Upper lobe of left lung (tissue), 6 donors: Measurements from ENCODE around the gene MAP2K4. TPM values are rescaled to one million over a fixed set of nuclear protein-coding genes. Genes with fewer than 3 reads are reported as not detected.

ENCODE experiments used
- ATAC-seq, 2 donors: fragments of 200-7000 bp; cut with Tn5 transposase; one replicate each; pipeline ENCODE4 v1.9.1; 2022; ENCODE audit warnings: mild to moderate bottlenecking in 2 of 2, moderate library complexity in 2 of 2; ENCODE audit not compliant: low FRiP score in 2 of 2
- DNase-seq, 2 donors: peaks; one replicate each; pipeline ENCODE4 v3.0.0-alpha.2; 2019 to 2020
- H3K27ac ChIP-seq, 4 donors: fragments of 200-600 bp; sonication (generic); one replicate each; pipeline ENCODE4 v1.5.1; 2016 to 2019
- H3K27me3 ChIP-seq, 4 donors: fragments of 200-600 bp; sonication (generic); one replicate each; pipeline ENCODE4 v1.5.1; 2017 to 2019
- H3K36me3 ChIP-seq, 4 donors: fragments of 200-600 bp; sonication (generic); one replicate each; pipeline ENCODE4 v1.5.1; 2016 to 2019
- H3K4me1 ChIP-seq, 4 donors: fragments of 200-600 bp; sonication (generic); one replicate each; pipeline ENCODE4 v1.5.1; 2018 to 2019
- H3K4me3 ChIP-seq, 4 donors: fragments of 200-600 bp; sonication (generic); one replicate each; pipeline ENCODE4 v1.5.1; 2017 to 2019; ENCODE audit warnings: mild to moderate bottlenecking in 2 of 4, moderate library complexity in 1 of 4
- H3K9me3 ChIP-seq, 4 donors: fragments of 200-600 bp; sonication (generic); one replicate each; pipeline ENCODE4 v1.5.1; 2018 to 2019
- EP300 ChIP-seq, 4 donors: sonication (generic); formaldehyde crosslinking; IDR thresholded peaks; one replicate each; pipeline ENCODE4 v1.5.1; 2017; ENCODE audit warnings: antibody characterized with exemption in 4 of 4, control low read depth in 2 of 4
- POLR2A ChIP-seq, 4 donors: fragments of 450-650 bp; IDR thresholded peaks; one replicate each; pipeline ENCODE4 v1.5.1; 2016 to 2017; ENCODE audit warnings: antibody characterized with exemption in 4 of 4, mild to moderate bottlenecking in 2 of 4
- POLR2AphosphoS5 ChIP-seq, 2 donors: sonication (generic); formaldehyde crosslinking; IDR thresholded peaks; one replicate each; pipeline ENCODE4 v1.5.1; 2017; ENCODE audit warnings: antibody characterized with exemption in 2 of 2
- WGBS, 2 donors: methylation state at CpG; one replicate each; pipeline ENCODE4 v1.1.5; 2017 to 2018; 5-methylcytosine and 5-hydroxymethylcytosine counted together
- total RNA-seq, 6 donors: library from RNA; depleted of rRNA in 4 of 6; stranded (reverse); fragments of >200 nt in 4 of 6; gene quantifications; one replicate each; pipeline versions ENCODE4 v1.1.0 to v1.2.1, GENCODE V29; 2016 to 2021
- TF ChIP-seq, protein P1 (sequence below), 6 experiments: fragments of 450-650 bp in 4 of 6; fragments of 200-600 bp in 2 of 6; sonication (generic) in 2 of 6; IDR thresholded peaks; one replicate each; pipeline ENCODE4 v1.5.1; 2016 to 2019; ENCODE audit warnings: antibody characterized with exemption in 6 of 6
- donor health status: DM: no; HTN: no; CAD: no; lungs with moderate emphysema.
- donor health status: DM: no; HTN: yes; CAD: no; lungs with severe emphysema.

MAP2K4 gene
- total RNA-seq, 6 donors from 2014 or later = 10.2 to 42.7 (median 25.6) TPM

DNA sequence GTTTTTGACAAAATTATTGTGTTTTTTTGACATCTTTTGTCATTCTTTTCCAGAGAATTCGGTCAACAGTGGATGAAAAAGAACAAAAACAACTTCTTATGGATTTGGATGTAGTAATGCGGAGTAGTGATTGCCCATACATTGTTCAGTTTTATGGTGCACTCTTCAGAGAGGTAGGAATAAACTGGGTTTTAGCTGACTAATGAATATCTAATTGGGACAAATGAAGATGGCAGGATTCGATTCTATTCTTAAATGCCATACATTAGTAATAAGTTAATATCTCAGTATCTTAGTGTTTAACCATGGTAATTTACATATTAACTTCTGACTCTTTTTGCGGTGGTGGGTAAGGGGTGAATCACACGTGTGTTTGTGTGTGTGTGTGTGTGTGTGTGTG lies 74.8 kb downstream of the MAP2K4 start:
- no peak for ATAC-seq
- WGBS, 2 donors = 95 to 99% methylated on average over 5 of the region's 5 CpGs

DNA sequence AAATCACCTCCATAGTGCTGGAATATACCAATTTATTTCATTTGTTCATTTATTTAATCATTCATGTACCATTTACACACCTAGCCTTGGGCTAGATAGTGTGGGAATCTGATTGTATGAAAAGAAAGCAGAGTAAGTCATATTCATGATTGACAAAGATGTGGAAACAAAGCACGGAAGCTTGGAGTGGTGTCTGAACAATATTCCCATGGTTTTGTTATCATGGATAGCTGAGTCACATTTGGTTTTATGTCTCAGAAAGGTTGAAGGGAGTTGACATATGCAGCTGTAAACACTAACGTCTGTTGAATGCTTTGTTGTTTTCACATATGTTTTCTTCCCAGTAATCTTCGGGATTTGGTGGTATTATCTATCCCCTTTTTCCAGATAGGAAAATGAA lies 76.6 kb downstream of the MAP2K4 start:
- Histone ChIP-seq H3K36me3 (peaks cover 3 to 25% (median 7%) of the 10 kb centered on the region in 4 donors), H3K27ac (no peak overlapping the region), H3K27me3 (no peaks in the 10 kb centered on the region), H3K9me3 (peaks cover 0 to 3% (median 0%) of the 10 kb centered on the region in 4 donors), H3K4me3 (no peak overlapping the region), H3K4me1 (no peaks in the 10 kb centered on the region)
- 86 to 90% methylated on average over 3 of the region's 3 CpGs for WGBS, 2 donors
- TF ChIP-seq POLR2AphosphoS5 (IDR thresholded peaks at IDR 0.05) (no peak), POLR2A (IDR thresholded peaks at IDR 0.05) (no peak), EP300 (IDR thresholded peaks at IDR 0.05) (no peak)
- TF ChIP-seq, protein P1, sequence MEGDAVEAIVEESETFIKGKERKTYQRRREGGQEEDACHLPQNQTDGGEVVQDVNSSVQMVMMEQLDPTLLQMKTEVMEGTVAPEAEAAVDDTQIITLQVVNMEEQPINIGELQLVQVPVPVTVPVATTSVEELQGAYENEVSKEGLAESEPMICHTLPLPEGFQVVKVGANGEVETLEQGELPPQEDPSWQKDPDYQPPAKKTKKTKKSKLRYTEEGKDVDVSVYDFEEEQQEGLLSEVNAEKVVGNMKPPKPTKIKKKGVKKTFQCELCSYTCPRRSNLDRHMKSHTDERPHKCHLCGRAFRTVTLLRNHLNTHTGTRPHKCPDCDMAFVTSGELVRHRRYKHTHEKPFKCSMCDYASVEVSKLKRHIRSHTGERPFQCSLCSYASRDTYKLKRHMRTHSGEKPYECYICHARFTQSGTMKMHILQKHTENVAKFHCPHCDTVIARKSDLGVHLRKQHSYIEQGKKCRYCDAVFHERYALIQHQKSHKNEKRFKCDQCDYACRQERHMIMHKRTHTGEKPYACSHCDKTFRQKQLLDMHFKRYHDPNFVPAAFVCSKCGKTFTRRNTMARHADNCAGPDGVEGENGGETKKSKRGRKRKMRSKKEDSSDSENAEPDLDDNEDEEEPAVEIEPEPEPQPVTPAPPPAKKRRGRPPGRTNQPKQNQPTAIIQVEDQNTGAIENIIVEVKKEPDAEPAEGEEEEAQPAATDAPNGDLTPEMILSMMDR (IDR thresholded peaks at IDR 0.05) = no peak
- ATAC-seq = no peak
- DNase-seq = no peak

More for the DNA sequence above, 74.8 kb downstream of the MAP2K4 start:
- TF ChIP-seq POLR2A (IDR thresholded peaks at IDR 0.05) (no peak), POLR2AphosphoS5 (IDR thresholded peaks at IDR 0.05) (no peak), EP300 (IDR thresholded peaks at IDR 0.05) (no peak)
- TF ChIP-seq, protein P1 (IDR thresholded peaks at IDR 0.05) = no peak
- H3K4me1 ChIP-seq = no peaks in the 10 kb centered on the region
- peaks cover 3 to 23% (median 7%) of the 10 kb centered on the region in 4 donors for H3K36me3 ChIP-seq
- no peak overlapping the region for H3K27ac ChIP-seq
- H3K9me3 ChIP-seq = no peaks in the 10 kb centered on the region
- DNase-seq = no peak
- H3K4me3 ChIP-seq = no peak overlapping the region
- H3K27me3 ChIP-seq = no peaks in the 10 kb centered on the region

DNA sequence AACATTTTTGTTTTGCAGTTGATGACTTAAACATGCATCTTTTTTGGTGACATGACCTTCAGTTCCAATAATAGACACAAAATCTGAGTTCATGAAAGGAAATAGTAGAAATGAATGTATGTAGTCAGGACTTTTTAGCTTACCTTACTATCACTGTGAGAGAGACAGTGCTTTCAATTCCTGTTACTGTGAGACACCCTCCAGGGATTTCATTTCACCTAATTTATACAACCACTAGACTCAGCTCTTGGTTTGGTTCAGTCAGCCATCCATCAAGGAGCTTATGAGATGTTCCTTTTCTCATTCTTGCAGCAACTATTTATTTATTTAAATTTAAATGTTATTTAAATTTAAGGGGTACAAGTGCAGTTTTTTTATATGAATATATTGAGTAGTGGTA lies 77.9 kb downstream of the MAP2K4 start:
- no peak overlapping the region for H3K4me3 ChIP-seq
- H3K4me1 ChIP-seq = no peaks in the 10 kb centered on the region
- H3K27ac ChIP-seq = no peak overlapping the region
- H3K27me3 ChIP-seq = no peaks in the 10 kb centered on the region
- peaks cover 0 to 3% (median 0%) of the 10 kb centered on the region in 4 donors for H3K9me3 ChIP-seq
- ATAC-seq (no peak), DNase-seq (no peak)
- TF ChIP-seq, protein P1 (IDR thresholded peaks at IDR 0.05) = no peak
- TF ChIP-seq POLR2AphosphoS5 (IDR thresholded peaks at IDR 0.05) = no peak
- TF ChIP-seq POLR2A (IDR thresholded peaks at IDR 0.05) = no peak
- no peak for TF ChIP-seq EP300 (IDR thresholded peaks at IDR 0.05)
- peaks cover 3 to 25% (median 7%) of the 10 kb centered on the region in 4 donors for H3K36me3 ChIP-seq

DNA sequence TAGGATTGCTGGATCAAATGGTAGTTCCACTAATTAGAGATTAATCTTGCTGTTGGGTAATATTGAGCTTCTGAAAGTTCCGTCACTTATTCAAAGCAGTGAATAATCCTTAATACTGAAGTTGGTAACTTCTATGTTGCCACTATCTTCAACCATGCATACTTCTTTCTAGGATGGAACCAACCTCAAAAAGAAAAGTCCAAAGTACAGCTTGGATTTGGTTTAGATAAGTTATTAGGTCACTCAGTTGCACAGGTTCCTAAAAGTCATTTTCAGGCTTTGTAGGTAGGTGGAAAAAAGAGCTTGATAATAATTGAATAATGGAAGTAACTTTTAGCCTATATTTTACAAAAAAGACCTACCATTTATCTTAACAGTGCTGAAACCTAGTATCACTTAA lies 78.7 kb downstream of the MAP2K4 start:
- Histone ChIP-seq H3K27me3 (no peaks in the 10 kb centered on the region), H3K4me1 (no peaks in the 10 kb centered on the region), H3K9me3 (peaks cover 0 to 3% (median 0%) of the 10 kb centered on the region in 4 donors), H3K36me3 (peaks cover 3 to 25% (median 7%) of the 10 kb centered on the region in 4 donors), H3K4me3 (no peak overlapping the region), H3K27ac (no peak overlapping the region)
- TF ChIP-seq, protein P1 (IDR thresholded peaks at IDR 0.05) = no peak
- TF ChIP-seq POLR2A (IDR thresholded peaks at IDR 0.05) = no peak
- ATAC-seq (no peak), DNase-seq (no peak)
- 100% methylated on average over 1 of the region's 1 CpG for WGBS, 2 donors

DNA sequence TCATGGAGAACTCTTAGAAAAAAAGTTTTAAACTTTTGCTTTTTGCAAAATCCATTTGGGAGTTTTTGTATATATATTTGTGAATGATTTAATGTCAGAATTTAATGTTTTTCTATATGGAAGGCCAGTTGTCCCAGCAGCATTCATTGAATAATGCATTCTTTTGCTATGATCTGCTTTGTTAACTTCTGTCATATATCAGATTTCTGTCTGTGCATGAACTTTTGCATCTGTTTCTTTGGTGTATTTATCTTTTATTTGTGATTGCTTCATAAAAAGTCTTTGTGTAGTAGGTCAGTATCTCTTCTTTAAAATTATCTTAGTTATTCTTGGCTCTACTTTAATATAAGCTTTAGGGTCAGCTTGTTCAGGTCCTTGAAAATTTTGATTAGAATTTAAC lies 84.2 kb downstream of the MAP2K4 start:
- H3K36me3 ChIP-seq = peaks cover 0 to 5% (median under 1%) of the 10 kb centered on the region in 4 donors
- DNase-seq (no peak), ATAC-seq (no peak)
- H3K4me3 ChIP-seq = no peak overlapping the region
- no peaks in the 10 kb centered on the region for H3K27me3 ChIP-seq
- H3K4me1 ChIP-seq = no peaks in the 10 kb centered on the region
- peaks cover 0 to 3% (median 0%) of the 10 kb centered on the region in 4 donors for H3K9me3 ChIP-seq
- no peak overlapping the region for H3K27ac ChIP-seq
- TF ChIP-seq, protein P1 (IDR thresholded peaks at IDR 0.05) = no peak
- no peak for TF ChIP-seq EP300 (IDR thresholded peaks at IDR 0.05)
- TF ChIP-seq POLR2A (IDR thresholded peaks at IDR 0.05) = no peak
- no peak for TF ChIP-seq POLR2AphosphoS5 (IDR thresholded peaks at IDR 0.05)
